ENCODE data around the gene LETM1. TPM values are rescaled to one million over a fixed set of nuclear protein-coding genes. Genes with fewer than 3 reads are reported as not detected.

The LETM1 gene
- total RNA-seq, 5 donors from 2014 or later (not counting 1 experiment from before 2014, with no cell fraction given), result 35.4 to 60.3 (median 53.5) TPM

Other genes with a start within 250 kb of the LETM1 start
- gene FAM53A, start 171.8 kb downstream of the LETM1 start, total RNA-seq, result 1 to 10 TPM; 1.4 to 3.0 (median 1.9) TPM
- 10 to 100 TPM; 30.1 to 42.3 (median 36.1) TPM for gene SLBP, start 143.8 kb downstream of the LETM1 start, total RNA-seq
- gene TMEM129, start 134.8 kb downstream of the LETM1 start, total RNA-seq, result 10 to 100 TPM; 22.9 to 49.4 (median 46.3) TPM
- 100 to 1,000 TPM; 100 to 138 (median 127) TPM for gene TACC3, start 134.6 kb downstream of the LETM1 start, total RNA-seq
- under 1 TPM in 3 of 5 donors, not detected in 2; 0.70 to 0.91 (median 0.90) TPM for gene FGFR3, start 62.9 kb downstream of the LETM1 start, total RNA-seq
- gene NSD2, start 15.2 kb upstream of the LETM1 start, total RNA-seq, result 10 to 100 TPM; 40.8 to 55.3 (median 48.3) TPM
- gene NELFA, start 152.8 kb upstream of the LETM1 start, total RNA-seq, result 10 to 100 TPM; 40.7 to 55.1 (median 46.2) TPM
- under 1 TPM in 4 of 5 donors, not detected in 1; 0.06 to 0.35 (median 0.11) TPM for gene NAT8L, start 203.2 kb upstream of the LETM1 start, total RNA-seq

All from T-cell (primary cell).